Upper lobe of left lung (tissue), 4 donors: ENCODE data around the gene MED13L.

Source experiments
- EP300 ChIP-seq, 4 donors: sonication (generic); formaldehyde crosslinking; IDR thresholded peaks; one replicate each; pipeline ENCODE4 v1.5.1; 2017; ENCODE audit warnings: antibody characterized with exemption in 4 of 4, control low read depth in 2 of 4
- POLR2AphosphoS5 ChIP-seq, 2 donors: sonication (generic); formaldehyde crosslinking; IDR thresholded peaks; one replicate each; pipeline ENCODE4 v1.5.1; 2017; ENCODE audit warnings: antibody characterized with exemption in 2 of 2

GRCh38 chr12:116291218-116291617 is 13.7 kb upstream of the MED13L start:
- no peak for TF ChIP-seq POLR2AphosphoS5 (IDR thresholded peaks at IDR 0.05)
- no peak for TF ChIP-seq EP300 (IDR thresholded peaks at IDR 0.05)
